Esophagus (tissue), 2 donors: ENCODE measurements around the gene CMIP. TPM values are rescaled to one million over a fixed set of nuclear protein-coding genes. Genes with fewer than 3 reads are reported as not detected.

Experiments used
- H3K27ac ChIP-seq, 2 donors: one replicate each; pipeline ENCODE4 v1.5.1; 2013; ENCODE audit warnings: low read depth in 2 of 2, mild to moderate bottlenecking in 2 of 2, inconsistent platforms in 1 of 2, low read length in 1 of 2, moderate library complexity in 1 of 2
- H3K27me3 ChIP-seq, 2 donors: one replicate each; pipeline ENCODE4 v1.6.1; 2013; ENCODE audit warnings: low read length in 2 of 2, control low read depth in 1 of 2, mild to moderate bottlenecking in 1 of 2; ENCODE audit not compliant: insufficient read depth in 2 of 2, control insufficient read depth in 1 of 2
- H3K36me3 ChIP-seq, 2 donors: one replicate each; pipeline ENCODE4 v1.6.1; 2013; ENCODE audit warnings: low read length in 1 of 2; ENCODE audit not compliant: control insufficient read depth in 2 of 2, insufficient read depth in 2 of 2
- H3K4me1 ChIP-seq, 2 donors: one replicate each; pipeline ENCODE4 v1.6.1; 2013; ENCODE audit warnings: low read length in 1 of 2; ENCODE audit not compliant: control insufficient read depth in 2 of 2, insufficient read depth in 2 of 2
- H3K4me3 ChIP-seq, 2 donors: one replicate each; pipeline ENCODE4 v1.5.1; 2013; ENCODE audit warnings: low read length in 2 of 2, mild to moderate bottlenecking in 2 of 2, low read depth in 1 of 2, moderate library complexity in 1 of 2
- H3K9me3 ChIP-seq, 2 donors: one replicate each; pipeline ENCODE4 v1.6.1; 2013; ENCODE audit warnings: mild to moderate bottlenecking in 2 of 2, low read depth in 1 of 2, low read length in 1 of 2, moderate library complexity in 1 of 2; ENCODE audit not compliant: control insufficient read depth in 2 of 2, insufficient read depth in 1 of 2
- WGBS, 2 donors: extraction: QIAGEN DNeasy Blood & Tissue Kit; methylation state at CpG; one replicate each; pipeline ENCODE4 v1.1.7; 2013; 5-methylcytosine and 5-hydroxymethylcytosine counted together
- polyA plus RNA-seq, 2 donors: library from polyadenylated mRNA; stranded (reverse); fragments of 200-250 nt; gene quantifications; one replicate each; pipeline ENCODE4 v1.2.3, GENCODE V29; 2013
- donor health status: healthy with polysubstance abuse.
- donor health status: Bipolar disorder and iron deficiency.

Gene CMIP
- polyA plus RNA-seq, 2 donors = 16.9 to 19.3 TPM

DNA sequence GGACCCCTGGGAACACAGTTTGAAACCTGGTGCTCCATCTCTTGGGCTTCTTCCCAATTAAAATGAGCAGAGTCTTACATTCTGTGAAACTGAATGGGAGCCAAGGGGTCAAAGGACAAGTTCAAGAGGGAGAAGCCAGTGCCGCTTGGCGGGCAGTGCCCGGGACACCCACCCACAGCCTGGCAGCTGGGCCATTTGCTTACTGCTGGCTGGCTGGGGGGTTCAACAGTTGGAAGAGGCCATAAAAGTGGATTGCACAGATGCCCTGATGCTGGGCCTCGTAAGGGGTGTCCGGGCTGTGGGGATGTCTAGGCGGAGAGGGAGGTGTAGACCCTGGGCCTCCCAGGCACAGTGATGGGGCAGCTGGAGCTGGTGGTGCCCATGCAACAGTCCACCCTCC is 52.1 kb downstream of the CMIP start:
- Histone ChIP-seq H3K27ac (no peak overlapping the region), H3K4me1 (peaks cover 7 to 49% of the 10 kb centered on the region in 2 donors)
- 78 to 96% methylated on average over 6 of the region's 6 CpGs for WGBS, 2 donors

GRCh38 chr16:81497690-81498089 is 53.1 kb downstream of the CMIP start:
- Histone ChIP-seq H3K4me1 (peaks cover 10 to 43% of the 10 kb centered on the region in 2 donors), H3K4me3 (peak overlapping the region in 1 of 2 donors; percentile 25), H3K27me3 (no peaks in the 10 kb centered on the region), H3K36me3 (peaks cover 0 to 3% of the 10 kb centered on the region in 2 donors), H3K9me3 (no peaks in the 10 kb centered on the region), H3K27ac (peak overlapping the region; percentile 38 to 44)
- WGBS, 2 donors = 43 to 52% methylated on average over 10 of the region's 10 CpGs

More for the DNA sequence above, 52.1 kb downstream of the CMIP start:
- Histone ChIP-seq H3K36me3 (peaks cover 0 to 3% of the 10 kb centered on the region in 2 donors), H3K9me3 (no peaks in the 10 kb centered on the region), H3K4me3 (no peak overlapping the region), H3K27me3 (no peaks in the 10 kb centered on the region)

DNA sequence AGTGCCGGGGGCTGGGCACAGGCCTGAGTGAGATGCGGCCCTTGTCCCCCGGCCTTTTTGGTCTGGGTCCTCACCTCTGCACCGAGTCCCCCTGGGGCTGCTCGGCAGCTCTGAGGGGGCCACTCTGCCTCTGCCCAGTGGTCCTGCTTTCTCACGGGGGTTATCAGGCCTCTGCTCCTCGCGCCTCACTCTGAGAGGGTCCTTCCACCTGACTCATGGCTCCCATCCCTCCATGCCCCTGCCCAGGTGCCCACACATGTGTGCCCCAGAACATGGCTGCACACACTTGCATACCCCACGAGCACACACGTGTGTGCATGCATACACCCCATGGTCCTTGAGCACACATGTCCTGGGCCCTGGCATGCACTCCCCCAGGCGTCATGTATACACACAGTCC is 53.7 kb downstream of the CMIP start:
- Histone ChIP-seq H3K27ac (peak overlapping the region in 1 of 2 donors; percentile 11), H3K27me3 (no peaks in the 10 kb centered on the region), H3K4me3 (no peak overlapping the region), H3K36me3 (peaks cover 0 to 3% of the 10 kb centered on the region in 2 donors), H3K9me3 (no peaks in the 10 kb centered on the region), H3K4me1 (peaks cover 10 to 38% of the 10 kb centered on the region in 2 donors)
- 82 to 92% methylated on average over 11 of the region's 11 CpGs for WGBS, 2 donors

DNA sequence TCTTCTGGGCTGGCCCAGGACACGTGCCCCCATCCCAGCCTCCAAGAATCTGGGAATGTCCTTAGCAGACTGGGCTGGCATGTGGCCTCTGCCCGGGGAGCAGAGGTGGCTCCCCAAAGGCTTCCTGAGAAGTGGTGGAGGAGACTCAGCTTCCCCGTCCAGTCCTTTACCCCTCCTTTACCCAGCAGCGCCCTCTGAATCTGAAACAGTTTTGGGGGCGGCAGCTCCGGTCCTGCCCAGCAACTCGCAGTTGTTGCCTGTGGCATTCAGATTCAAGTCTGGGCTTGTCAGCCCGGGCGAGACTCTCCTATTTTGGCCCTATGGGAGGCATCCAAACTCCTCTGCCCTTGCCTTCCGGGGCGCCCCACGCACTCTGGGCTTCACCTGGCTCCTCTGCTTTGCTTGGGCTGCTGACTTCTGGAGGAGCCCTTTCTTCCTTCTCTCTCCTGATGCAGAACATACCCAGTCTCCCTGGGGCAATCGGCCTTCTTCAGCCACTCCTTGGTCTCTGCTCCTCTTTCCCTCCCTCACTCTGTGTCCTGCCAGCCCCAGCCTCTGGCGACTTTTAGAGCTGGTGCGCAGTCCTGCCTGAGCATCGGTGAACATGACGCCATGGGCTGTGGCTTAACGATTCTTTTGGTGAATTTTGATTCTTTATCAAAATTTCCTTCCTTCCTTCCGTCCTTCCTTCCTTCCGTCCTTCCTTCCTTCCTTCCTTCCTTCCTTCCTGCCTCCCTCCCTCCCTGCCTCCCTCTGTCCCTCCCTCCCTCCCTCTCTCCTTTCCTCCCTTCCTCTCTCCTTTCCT is 55.2 kb downstream of the CMIP start:
- Histone ChIP-seq H3K4me1 (peaks cover 5 to 35% of the 10 kb centered on the region in 2 donors), H3K4me3 (no peak overlapping the region), H3K27ac (peak overlapping the region; percentile 64 to 75), H3K27me3 (no peaks in the 10 kb centered on the region), H3K36me3 (peaks cover 0 to 3% of the 10 kb centered on the region in 2 donors), H3K9me3 (no peaks in the 10 kb centered on the region)
- WGBS, 2 donors = 54 to 63% methylated on average over 20 of the region's 20 CpGs

- Histone ChIP-seq H3K4me1 (peaks cover 7 to 30% of the 10 kb centered on the region in 2 donors), H3K9me3 (no peaks in the 10 kb centered on the region), H3K4me3 (no peak overlapping the region), H3K27ac (peak overlapping the region in 1 of 2 donors; percentile 0), H3K27me3 (no peaks in the 10 kb centered on the region), H3K36me3 (peaks cover 0 to 3% of the 10 kb centered on the region in 2 donors)
- whole genome bisulfite sequencing, 2 donors = 67 to 70% methylated on average over 17 of the region's 17 CpGs
These were observed 56.4 kb downstream of the CMIP start for GRCh38 chr16:81500833-81501521.

- Histone ChIP-seq H3K9me3 (no peaks in the 10 kb centered on the region), H3K4me1 (peaks cover 7 to 28% of the 10 kb centered on the region in 2 donors), H3K27ac (peak overlapping the region in 1 of 2 donors; percentile 71), H3K27me3 (no peaks in the 10 kb centered on the region), H3K4me3 (no peak overlapping the region), H3K36me3 (peaks cover 0 to 3% of the 10 kb centered on the region in 2 donors)
- WGBS, 2 donors = 80 to 85% methylated on average over 17 of the region's 17 CpGs
These were observed 57.9 kb downstream of the CMIP start for GRCh38 chr16:81502396-81503070.

- no peaks in the 10 kb centered on the region for H3K27me3 ChIP-seq
- H3K4me3 ChIP-seq = no peak overlapping the region
- H3K9me3 ChIP-seq = no peaks in the 10 kb centered on the region
- H3K27ac ChIP-seq = peak overlapping the region; percentile 88 to 92
- peaks cover 5 to 13% of the 10 kb centered on the region in 2 donors for H3K4me1 ChIP-seq
- WGBS, 2 donors = 57 to 65% methylated on average over 13 of the region's 13 CpGs
- H3K36me3 ChIP-seq = peaks cover 0 to 6% of the 10 kb centered on the region in 2 donors
These were observed 60.5 kb downstream of the CMIP start for GRCh38 chr16:81505011-81505661.

DNA sequence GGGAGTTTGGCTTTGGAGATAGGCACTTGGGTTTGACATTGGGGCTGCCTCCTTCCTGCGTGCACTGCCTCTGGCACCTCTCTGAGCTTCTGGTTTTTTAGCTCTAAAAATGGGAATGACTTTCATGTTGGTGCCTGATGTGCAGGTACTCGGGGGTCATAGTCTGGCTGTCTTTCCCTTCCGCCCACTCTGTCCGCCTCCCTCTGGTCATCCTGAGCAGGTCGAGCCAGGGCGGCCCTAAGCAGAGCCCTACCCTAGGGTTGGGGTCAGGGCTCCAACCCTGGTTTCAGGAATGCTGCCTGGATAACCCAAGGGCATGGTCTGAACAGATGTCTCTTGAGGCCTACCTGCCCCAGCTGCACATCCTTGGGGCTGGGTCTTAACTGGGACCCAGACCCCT is 64.8 kb downstream of the CMIP start:
- 93 to 94% methylated on average over 6 of the region's 6 CpGs for WGBS, 2 donors
- H3K27me3 ChIP-seq = no peaks in the 10 kb centered on the region
- no peak overlapping the region for H3K27ac ChIP-seq

GRCh38 chr16:81510016-81510415 is 65.4 kb downstream of the CMIP start:
- WGBS, 2 donors = 79 to 83% methylated on average over 10 of the region's 10 CpGs
- Histone ChIP-seq H3K27me3 (no peaks in the 10 kb centered on the region), H3K36me3 (peaks cover 0 to 8% of the 10 kb centered on the region in 2 donors), H3K27ac (no peak overlapping the region), H3K4me3 (no peak overlapping the region), H3K4me1 (peaks cover 8 to 18% of the 10 kb centered on the region in 2 donors), H3K9me3 (no peaks in the 10 kb centered on the region)

More for the DNA sequence above, 64.8 kb downstream of the CMIP start:
- Histone ChIP-seq H3K4me3 (no peak overlapping the region), H3K36me3 (peaks cover 0 to 8% of the 10 kb centered on the region in 2 donors), H3K9me3 (no peaks in the 10 kb centered on the region), H3K4me1 (peaks cover 6 to 15% of the 10 kb centered on the region in 2 donors)
